GM10248 (cell line): Measurements from ENCODE around the gene PGBD5.

Experiments
- CTCF ChIA-PET: fragments of 300-600 bp; sonication (Branson Sonifier 250); formaldehyde crosslinking; extraction: SDS; loops from one replicate; lab custom pipeline; 2021; ENCODE audit warnings: antibody characterized with exemption; lab: Yijun Ruan, JAX
- POLR2A ChIA-PET: fragments of 350-650 bp; sonication (Branson Sonifier 250); formaldehyde crosslinking; extraction: SDS; loops from one replicate; lab custom pipeline; 2020; ENCODE audit warnings: antibody characterized with exemption; lab: Yijun Ruan, JAX
- DNase-seq: peaks from one replicate; pipeline ENCODE4 v3.0.0; 2012; ENCODE audit errors: extremely low spot score
- CTCF ChIP-seq: IDR thresholded peaks from 2 replicates; pipeline ENCODE4 v1.5.1; 2012; ENCODE audit warnings: mild to moderate bottlenecking, low read depth; ENCODE audit errors: extremely low read depth, missing control alignments, control extremely low read depth

Gene PGBD5

GRCh38 chr1:230284891-230285290 is 141.2 kb downstream of the PGBD5 start:
- CTCF ChIA-PET = no interaction called here
- no peak for DNase-seq
- POLR2A ChIA-PET = no interaction called here
- no peak for TF ChIP-seq CTCF

GRCh38 chr1:230283678-230284077 is 142.5 kb downstream of the PGBD5 start:
- no peak for TF ChIP-seq CTCF
- ChIA-PET POLR2A (no interaction called here), CTCF (no interaction called here)
- no peak for DNase-seq

- TF ChIP-seq CTCF = no peak
- DNase-seq = no peak
- ChIA-PET CTCF (interaction anchor here (1.2 kb wide), 1 partner anchor 12 kb away, joined by 5 read pairs; no protein-coding TSS in a partner anchor), POLR2A (no interaction called here)
Measured at GRCh38 chr1:230282157-230282556, 144.0 kb downstream of the PGBD5 start.

GRCh38 chr1:230281556-230281955 is 144.6 kb downstream of the PGBD5 start:
- DNase-seq = no peak
- no peak for TF ChIP-seq CTCF
- ChIA-PET POLR2A (no interaction called here), CTCF (interaction anchor here (1.2 kb wide), 1 partner anchor 12 kb away, joined by 5 read pairs; no protein-coding TSS in a partner anchor)

- no peak for DNase-seq
- CTCF ChIA-PET = interaction anchor here (1.2 to 1.4 kb wide), 3 partner anchors 8 to 569 kb away, joined by 3 to 5 read pairs (median 3); no protein-coding TSS in a partner anchor
- POLR2A ChIA-PET = interaction anchor here (1.1 kb wide), 1 partner anchor 98 kb away, joined by 7 read pairs; no protein-coding TSS in a partner anchor
- no peak for TF ChIP-seq CTCF
Measured at GRCh38 chr1:230280906-230281413, 145.2 kb downstream of the PGBD5 start.

GRCh38 chr1:230280054-230280795 is 145.9 kb downstream of the PGBD5 start:
- CTCF ChIA-PET = interaction anchor here (1.3 to 1.4 kb wide), 2 partner anchors 9 to 568 kb away, joined by 3 read pairs; no protein-coding TSS in a partner anchor
- POLR2A ChIA-PET = interaction anchor here (1.1 kb wide), 1 partner anchor 97 kb away, joined by 7 read pairs; no protein-coding TSS in a partner anchor
- DNase-seq = no peak
- TF ChIP-seq CTCF = no peak
